HG02981 (cell line): ENCODE results near the gene KRTAP5-4.

Experiments used
- ATAC-seq: cut with Tn5 transposase; IDR thresholded peaks from one replicate; pipeline ENCODE4 v1.9.1; 2021; ENCODE audit warnings: mild to moderate bottlenecking, moderate library complexity; ENCODE audit not compliant: unreplicated experiment

KRTAP5-4 gene

DNA sequence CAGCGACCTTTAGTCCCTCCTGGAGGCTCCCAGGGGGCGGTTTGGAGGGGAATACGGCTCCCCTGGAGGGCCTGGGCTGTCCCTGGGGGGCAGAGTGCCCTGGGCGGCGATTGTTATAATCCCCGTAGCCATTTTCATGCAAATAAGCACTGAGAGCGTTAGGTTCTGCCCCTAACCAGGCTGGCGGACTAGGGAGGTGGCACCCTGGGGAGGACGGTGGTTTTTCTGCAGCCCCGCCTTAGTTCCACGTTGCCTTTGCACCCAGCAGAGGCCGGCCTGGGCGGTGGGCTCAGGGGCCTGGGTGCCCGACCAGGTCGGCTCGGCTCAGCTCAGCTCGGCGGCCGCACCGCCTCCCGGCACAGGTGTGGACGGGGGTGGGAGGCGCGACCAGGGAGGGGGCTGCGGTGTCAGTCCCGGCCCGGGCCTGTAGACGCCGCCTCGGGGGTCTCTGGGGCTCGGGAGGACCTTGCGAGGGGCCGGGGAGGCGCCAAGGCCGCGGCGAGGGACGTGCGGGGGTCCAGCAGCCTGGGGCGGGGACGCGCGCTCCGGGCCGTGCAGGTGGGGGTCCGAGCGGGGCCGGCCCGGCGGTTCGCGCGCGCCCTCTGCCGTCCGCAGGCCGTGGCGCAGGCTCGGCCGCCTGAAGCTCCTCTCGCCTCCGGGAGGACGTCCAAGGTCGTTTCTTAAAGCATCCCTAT is 47.6 kb downstream of the KRTAP5-4 start:
- ATAC-seq, result no peak

DNA sequence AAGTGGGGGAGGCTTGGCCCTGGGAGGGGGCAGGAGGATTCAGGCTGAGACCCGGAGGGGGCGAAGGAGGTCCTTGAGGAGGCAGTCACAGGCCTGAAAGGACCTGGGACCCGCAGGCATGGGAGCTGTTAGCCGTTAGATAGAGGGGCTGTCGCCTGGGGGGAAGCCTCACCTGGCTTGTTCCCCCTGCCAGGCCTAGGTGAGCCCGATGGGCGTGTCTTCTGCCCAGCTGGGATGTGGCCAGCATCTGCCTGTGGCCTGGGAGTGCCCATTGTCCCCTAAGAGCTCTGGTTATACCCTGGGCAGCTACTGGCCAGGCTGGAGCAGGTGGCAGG is 48.1 kb downstream of the KRTAP5-4 start:
- ATAC-seq, result no peak

DNA sequence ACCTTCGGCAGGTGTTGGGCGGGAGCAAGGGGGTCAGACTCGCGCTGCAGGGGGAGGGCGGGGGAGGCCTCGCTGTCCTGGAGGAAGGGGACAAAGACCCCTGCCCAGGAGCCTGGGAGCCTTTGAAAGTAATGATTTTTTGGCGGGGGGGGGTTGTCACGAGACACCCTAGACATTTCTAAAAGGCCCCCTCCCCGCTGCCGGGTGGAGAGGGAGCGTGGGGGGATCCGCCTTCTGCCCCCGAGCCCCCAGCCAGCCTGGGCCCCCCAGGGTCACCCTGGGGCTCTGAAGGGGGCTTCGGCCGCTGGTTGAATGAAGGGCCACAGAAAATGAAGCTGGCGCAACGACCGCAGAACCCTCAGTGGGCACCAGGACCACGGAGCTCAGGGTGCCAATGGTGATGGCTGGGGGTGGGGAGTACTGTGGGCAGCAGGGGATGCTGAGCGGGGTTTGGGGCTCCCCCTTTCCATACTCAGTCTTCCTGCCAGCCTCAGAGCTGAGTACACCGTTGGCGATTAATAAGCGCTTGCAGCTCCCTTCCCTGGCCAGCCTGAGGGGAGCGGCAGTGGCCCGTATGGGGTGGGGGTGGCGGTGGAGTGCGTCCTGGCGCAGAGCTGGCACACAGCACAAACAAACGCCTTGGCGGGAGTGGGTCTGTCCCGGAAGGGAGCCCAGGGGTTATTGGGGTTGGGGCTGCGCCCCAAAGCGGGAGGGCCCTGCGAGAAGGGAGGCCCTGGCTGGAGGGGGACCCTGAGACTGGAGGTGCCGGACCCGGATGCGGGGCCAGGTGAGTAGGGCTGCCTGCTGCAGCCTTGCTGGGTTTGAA is 48.6 kb downstream of the KRTAP5-4 start:
- ATAC-seq, result no peak

DNA sequence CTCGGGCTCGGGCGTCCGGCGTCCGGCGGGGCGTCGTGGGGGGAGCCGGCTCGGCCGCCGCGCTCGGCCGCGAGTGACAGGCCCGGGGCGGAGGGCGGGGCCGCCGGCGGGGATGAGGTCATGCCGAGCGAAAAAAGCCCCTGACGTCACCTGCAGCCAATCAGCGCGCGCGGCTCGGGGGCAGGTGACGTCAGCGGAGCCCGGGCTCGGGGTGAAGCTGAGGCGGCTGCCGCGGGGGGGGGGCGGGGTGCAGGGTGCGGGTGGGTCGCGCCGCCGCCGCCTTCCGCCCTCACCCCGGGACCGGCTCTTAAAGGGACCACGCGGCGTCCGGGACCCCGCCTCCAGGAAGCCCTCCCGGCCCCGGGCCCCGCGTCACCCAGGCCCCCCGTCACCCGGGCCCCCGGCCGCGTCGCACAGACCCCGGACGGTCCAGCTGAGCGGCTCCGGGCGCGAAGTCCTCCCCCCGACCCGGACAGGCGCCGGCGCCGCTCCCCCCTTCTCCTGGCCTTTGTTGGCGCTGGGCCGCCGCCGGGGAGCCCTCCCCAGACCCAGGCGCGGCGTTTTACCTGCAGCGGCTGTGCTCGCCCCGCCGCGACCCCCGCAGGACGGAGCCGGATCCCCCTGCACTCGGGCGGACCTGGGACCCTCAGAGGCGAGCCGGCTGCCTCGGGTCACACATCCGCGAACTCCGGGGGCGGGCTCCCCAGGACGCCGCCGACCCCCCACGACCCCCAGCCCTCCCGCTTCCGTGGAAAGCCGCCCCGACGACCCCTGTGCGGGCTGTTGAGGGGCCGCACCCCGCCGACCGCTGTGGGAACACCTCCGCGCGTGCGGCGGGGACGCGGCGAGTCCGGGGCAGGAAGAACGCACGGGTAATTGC is 49.5 kb downstream of the KRTAP5-4 start, which contains the start of gene DUSP8:
Gene DUSP8, minus strand, starts transcription at position 75 of the 880 bp plus-strand sequence. CDS start 6,445 bp downstream, outside the sequence.
- ATAC-seq, result peak; percentile 66

DNA sequence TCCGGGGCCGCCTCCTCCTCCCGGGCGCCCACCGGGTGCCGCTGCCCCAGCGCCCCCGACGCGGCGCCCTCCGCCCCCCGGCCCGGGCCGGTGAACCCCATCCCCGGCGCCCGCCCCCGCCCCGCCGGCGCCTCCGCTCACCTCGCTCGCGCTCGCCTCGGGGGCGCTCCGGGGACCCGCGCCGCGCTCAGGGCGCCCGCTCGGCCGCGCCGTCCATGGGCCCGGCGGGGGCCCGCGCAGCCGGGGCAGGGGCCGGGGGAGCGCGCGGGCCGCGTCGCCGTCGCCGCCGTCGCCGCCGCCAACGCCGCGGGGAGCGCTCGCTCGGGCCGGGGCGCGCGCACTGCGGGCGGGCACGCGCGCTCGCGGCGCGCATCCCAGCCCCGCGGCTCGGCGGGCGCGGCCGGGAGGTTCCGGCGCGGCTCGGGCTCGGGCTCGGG is 50.2 kb downstream of the KRTAP5-4 start:
- no peak for ATAC-seq
